Mucosa of descending colon (tissue), 3 donors: ENCODE measurements around the gene ACOXL. TPM values are rescaled to one million over a fixed set of nuclear protein-coding genes. Genes with fewer than 3 reads are reported as not detected.

Experiments
- ATAC-seq: fragments of 200-7000 bp; cut with Tn5 transposase; one replicate; pipeline ENCODE4 v1.9.1; 2020; ENCODE audit warnings: mild to moderate bottlenecking, moderate library complexity
- DNase-seq, 3 donors: peaks; one replicate each; pipeline ENCODE4 v3.0.0-alpha.2; 2020
- H3K36me3 ChIP-seq: fragments of 200-600 bp; one replicate; pipeline ENCODE4 v1.8.0; 2021; ENCODE audit warnings: low read depth, mild to moderate bottlenecking
- H3K4me1 ChIP-seq: fragments of 200-600 bp; one replicate; pipeline ENCODE4 v1.8.0; 2021; ENCODE audit warnings: low read depth, mild to moderate bottlenecking
- H3K4me3 ChIP-seq: fragments of 200-600 bp; one replicate; pipeline ENCODE4 v1.8.0; 2021; ENCODE audit warnings: mild to moderate bottlenecking
- H3K9me3 ChIP-seq: fragments of 200-600 bp; one replicate; pipeline ENCODE4 v1.8.0; 2021; ENCODE audit warnings: mild to moderate bottlenecking
- intact Hi-C, 2 donors: fragments of 100-400 bp; cut with DNase I in 1 of 2; cut with micrococcal nuclease in 1 of 2; formaldehyde crosslinking; loops; one replicate each; pipeline versions ENCODE4 v1.11.0 to v1.11.1; 2022; cut with DNase I, micrococcal nuclease
- total RNA-seq, 3 donors: library from RNA; stranded (reverse); fragmentation: NEBNext Ultra II Directional in 2 of 3; extraction: Animal tissue kit (Norgen Biotek cat#: 25700) in 2 of 3; gene quantifications; one replicate each; pipeline versions ENCODE4 v1.2.1 to v1.2.4, GENCODE V29; 2021 to 2023
- TF ChIP-seq, protein P1 (sequence below): fragments of 200-600 bp; IDR thresholded peaks from one replicate; pipeline ENCODE4 v1.8.0; 2022; ENCODE audit warnings: antibody characterized with exemption, mild to moderate bottlenecking
- donor health status: DM: no; HTN: no; CAD: no; lungs with moderate emphysema.
- donor health status: DM: no; HTN: no; CAD: no.
- donor health status: DM: no; HTN: yes; CAD: no.

Gene ACOXL
- total RNA-seq, 3 donors from 2014 or later, result 0.51 to 1.2 (median 0.87) TPM

DNA sequence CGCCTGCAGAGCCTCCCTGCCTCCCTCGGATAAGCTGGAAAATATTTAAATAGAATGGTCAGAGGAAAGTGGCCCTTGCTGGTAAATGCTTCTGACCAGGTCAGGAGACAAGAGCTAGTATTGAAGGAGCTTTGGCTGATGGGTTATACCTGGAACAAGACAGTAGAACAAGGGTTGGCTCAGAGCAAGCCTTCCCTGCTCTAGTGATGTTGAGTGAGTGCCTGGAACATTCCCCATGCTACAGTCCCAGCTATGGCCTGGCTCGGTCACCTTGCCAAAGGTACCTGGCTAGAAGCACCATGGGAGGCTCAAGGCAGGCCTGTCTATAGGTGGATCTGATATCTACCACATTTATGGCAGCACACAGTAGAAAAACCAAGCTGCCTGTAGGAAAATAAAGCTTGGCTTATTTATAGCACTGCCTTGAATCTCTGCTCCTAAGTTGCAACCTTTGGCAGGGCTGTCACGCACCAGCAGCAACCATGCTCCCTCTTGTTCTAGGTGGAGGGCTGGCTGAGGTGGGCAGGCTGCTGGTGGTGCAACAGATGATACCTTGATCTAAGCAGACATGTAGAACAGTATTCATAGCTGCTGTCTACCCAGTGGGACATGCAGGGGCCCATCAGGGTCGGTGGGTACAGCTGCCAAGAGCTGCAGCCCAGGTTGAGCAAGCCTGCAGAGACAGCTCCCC is 321.6 kb downstream of the ACOXL start:
- no peak for DNase-seq
- Histone ChIP-seq H3K36me3 (no peaks in the 10 kb centered on the region), H3K4me1 (peaks cover 15% of the 10 kb centered on the region), H3K9me3 (no peaks in the 10 kb centered on the region), H3K4me3 (no peak overlapping the region)
- TF ChIP-seq, protein P1, sequence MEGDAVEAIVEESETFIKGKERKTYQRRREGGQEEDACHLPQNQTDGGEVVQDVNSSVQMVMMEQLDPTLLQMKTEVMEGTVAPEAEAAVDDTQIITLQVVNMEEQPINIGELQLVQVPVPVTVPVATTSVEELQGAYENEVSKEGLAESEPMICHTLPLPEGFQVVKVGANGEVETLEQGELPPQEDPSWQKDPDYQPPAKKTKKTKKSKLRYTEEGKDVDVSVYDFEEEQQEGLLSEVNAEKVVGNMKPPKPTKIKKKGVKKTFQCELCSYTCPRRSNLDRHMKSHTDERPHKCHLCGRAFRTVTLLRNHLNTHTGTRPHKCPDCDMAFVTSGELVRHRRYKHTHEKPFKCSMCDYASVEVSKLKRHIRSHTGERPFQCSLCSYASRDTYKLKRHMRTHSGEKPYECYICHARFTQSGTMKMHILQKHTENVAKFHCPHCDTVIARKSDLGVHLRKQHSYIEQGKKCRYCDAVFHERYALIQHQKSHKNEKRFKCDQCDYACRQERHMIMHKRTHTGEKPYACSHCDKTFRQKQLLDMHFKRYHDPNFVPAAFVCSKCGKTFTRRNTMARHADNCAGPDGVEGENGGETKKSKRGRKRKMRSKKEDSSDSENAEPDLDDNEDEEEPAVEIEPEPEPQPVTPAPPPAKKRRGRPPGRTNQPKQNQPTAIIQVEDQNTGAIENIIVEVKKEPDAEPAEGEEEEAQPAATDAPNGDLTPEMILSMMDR, result no peak
- intact Hi-C loops, result no loop called here
- no peak for ATAC-seq

DNA sequence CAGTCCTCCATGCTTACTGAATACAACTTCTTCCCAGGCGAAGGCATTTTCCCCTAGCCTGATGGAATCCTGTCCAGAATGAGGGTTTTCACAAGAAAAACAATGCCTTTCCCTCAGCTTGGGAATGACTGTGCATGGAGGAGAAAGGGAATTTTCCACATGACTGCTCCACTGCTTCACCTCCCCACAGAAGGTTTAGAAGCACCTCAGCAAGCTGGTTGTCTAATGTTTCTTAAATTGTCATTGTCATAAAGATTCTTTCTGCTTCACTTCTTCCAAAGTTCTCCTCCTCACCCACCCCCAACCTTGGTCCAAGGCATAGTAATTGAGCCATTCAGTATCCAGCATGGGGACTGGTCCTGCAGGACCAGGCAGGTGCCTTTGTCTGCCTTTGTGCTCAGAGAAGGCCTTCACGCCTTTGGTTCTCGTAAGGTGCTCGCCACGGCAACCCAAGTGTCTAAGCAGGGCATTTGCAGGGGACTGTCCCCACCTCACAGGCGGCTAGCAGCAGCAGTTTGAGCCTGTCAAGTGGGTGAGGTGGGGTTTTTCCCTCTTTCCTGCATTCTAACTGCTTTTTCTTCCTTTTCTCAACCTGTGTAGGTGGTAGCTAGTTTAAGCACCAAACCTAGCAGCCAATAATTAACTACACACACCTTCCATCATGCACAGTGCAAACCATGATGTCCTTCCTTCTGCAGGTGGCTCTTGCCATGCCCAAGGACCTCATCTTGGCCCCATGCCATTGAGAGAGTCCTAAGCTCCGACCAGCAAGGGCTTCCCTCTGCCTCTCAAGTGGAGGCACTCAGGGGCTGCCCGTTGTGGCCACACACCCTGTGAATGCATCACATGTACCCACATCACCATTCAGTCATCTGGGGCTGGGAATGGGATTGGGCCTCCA is 322.7 kb downstream of the ACOXL start:
- peaks cover 4% of the 10 kb centered on the region for H3K4me1 ChIP-seq
- H3K4me3 ChIP-seq, result no peak overlapping the region
- intact Hi-C loops, result no loop called here
- H3K36me3 ChIP-seq, result no peaks in the 10 kb centered on the region
- H3K9me3 ChIP-seq, result no peaks in the 10 kb centered on the region
- ATAC-seq (peak; percentile 71), DNase-seq (no peak)
- TF ChIP-seq, protein P1, result no peak

DNA sequence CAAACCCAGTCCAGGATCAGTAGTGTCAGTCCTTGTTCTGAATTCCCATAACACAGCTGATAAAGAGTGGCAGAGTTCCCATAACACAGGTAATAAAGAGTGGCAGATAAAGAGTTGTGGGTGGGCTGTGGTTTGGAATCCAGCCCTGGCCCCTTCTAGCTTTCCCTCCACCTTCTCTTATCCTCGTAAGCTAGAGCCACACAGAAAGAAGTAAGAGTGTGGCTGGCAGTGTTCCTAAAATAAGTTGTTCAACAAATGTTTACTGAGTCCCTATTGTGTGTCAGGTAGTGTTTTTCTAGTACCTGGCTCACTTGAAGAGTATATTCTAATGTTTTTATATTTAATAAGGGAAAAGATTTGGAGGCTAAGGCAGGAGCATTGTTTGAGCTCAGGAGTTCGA is 323.4 kb downstream of the ACOXL start:
- H3K9me3 ChIP-seq, result no peaks in the 10 kb centered on the region
- no peak for ATAC-seq
- intact Hi-C loops, result no loop called here
- H3K36me3 ChIP-seq, result no peaks in the 10 kb centered on the region
- TF ChIP-seq, protein P1, result no peak
- H3K4me3 ChIP-seq, result no peak overlapping the region
- H3K4me1 ChIP-seq, result no peaks in the 10 kb centered on the region
- no peak for DNase-seq

DNA sequence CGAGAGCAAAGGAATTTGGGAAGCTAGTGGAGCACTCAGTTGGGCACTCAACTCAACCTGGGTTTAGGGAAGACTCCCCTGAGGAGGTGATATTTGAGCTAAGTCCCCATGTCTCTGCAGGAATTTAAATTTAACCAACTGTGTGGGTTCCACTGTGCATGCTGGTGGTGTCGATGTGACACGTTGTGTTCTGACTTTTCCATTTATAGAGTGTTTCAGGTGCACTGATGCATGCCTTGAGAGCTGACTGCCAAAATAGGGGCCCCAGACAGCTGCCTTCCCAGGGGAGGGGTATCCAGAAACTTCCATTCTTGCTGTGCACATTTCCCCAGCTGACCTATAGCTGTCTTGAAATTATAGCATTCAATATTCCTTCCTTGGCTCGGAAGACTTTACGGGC is 324.7 kb downstream of the ACOXL start:
- Histone ChIP-seq H3K4me3 (no peak overlapping the region), H3K9me3 (no peaks in the 10 kb centered on the region), H3K4me1 (no peaks in the 10 kb centered on the region), H3K36me3 (no peaks in the 10 kb centered on the region)
- intact Hi-C loops, result no loop called here
- DNase-seq, result no peak
- TF ChIP-seq, protein P1, result no peak
- ATAC-seq, result no peak

DNA sequence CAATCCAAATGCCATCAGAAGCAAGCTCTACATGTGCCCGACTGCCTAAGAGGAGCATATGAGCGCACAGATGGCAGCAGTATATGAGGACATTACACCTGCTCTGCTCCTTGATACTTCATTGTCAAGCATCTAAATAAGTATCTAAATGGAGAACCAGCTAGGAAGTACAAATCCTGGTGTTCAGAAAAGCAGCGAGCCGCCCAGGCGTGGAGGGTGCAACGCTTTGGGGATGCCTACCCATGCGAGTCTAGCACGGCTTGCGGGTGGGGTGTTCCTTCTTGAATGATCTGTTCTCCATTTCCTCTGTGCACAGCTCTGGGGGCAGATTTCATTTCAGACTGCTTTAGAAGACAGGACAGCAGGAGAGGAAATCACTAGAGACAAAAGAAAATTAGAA is 325.3 kb downstream of the ACOXL start:
- ATAC-seq, result no peak
- Histone ChIP-seq H3K9me3 (no peaks in the 10 kb centered on the region), H3K36me3 (no peaks in the 10 kb centered on the region), H3K4me1 (no peaks in the 10 kb centered on the region), H3K4me3 (no peak overlapping the region)
- intact Hi-C loops, result no loop called here
- TF ChIP-seq, protein P1, result no peak
- DNase-seq, result no peak
